ENCODE data around the gene UPK2. TPM values are rescaled to one million over a fixed set of nuclear protein-coding genes. Genes with fewer than 3 reads are reported as not detected.
"Not testable (repeated sequence)": the region's sequence is repeated elsewhere in the genome, so short reads cannot be mapped to it uniquely, and the experiment has no call there.

The UPK2 gene
- polyA plus RNA-seq, 3 donors: 0.14 to 0.16 TPM; not detected in 1

GRCh38 chr11:118969508-118969907 is 13.4 kb downstream of the UPK2 start:
- WGBS, 3 donors: 93 to 96% (median 94%) methylated on average over 2 of the region's 2 CpGs
- not testable (repeated sequence) for H3K27ac ChIP-seq (ENCODE audit: low read depth, low read length)

- 35 to 45% (median 43%) methylated on average over 33 of the region's 33 CpGs for WGBS, 3 donors
- no peak within 1 kb of the TSS for H3K27ac ChIP-seq (ENCODE audit: low read depth, low read length)
Measured at GRCh38 chr11:118971646-118972045, 15.5 kb downstream of the UPK2 start, which contains the start of gene FOXR1. FOXR1 (plus strand) TSS chr11:118971761; CDS start chr11:118971932, 171 bp downstream.

DNA sequence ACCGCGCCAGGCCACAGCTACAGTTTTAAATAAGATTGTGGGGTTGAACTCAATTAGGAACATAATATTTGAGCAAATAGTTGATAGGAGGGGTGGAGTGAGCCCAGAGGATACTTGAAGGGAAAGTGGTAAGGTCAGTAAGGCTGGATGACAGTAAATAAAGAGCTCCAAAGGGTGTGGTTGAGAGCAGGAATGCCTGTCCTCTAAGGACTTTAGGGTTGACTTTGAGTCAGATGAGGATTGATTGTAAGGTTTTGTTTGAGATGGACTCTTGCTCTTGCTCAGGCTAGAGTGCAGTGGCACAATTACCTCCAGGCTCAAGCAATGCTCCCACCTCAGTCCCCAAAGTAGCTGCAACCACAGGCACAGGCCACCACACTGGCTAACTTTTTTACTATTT is 17.9 kb downstream of the UPK2 start:
- WGBS, 3 donors: 60 to 100% (median 99%) methylated on average over 2 of the region's 2 CpGs
- no peak overlapping the region for H3K27ac ChIP-seq (ENCODE audit: low read depth, low read length)

- no peak overlapping the region for H3K27ac ChIP-seq (ENCODE audit: low read depth, low read length)
Measured at GRCh38 chr11:118975771-118976709, 19.9 kb downstream of the UPK2 start.

GRCh38 chr11:118979434-118979833 is 23.3 kb downstream of the UPK2 start:
- 45 to 59% (median 57%) methylated on average over 9 of the region's 9 CpGs for WGBS, 3 donors

More at GRCh38 chr11:118975771-118976709, 19.9 kb downstream of the UPK2 start:
- WGBS, 3 donors: 81 to 82% (median 82%) methylated on average over 15 of the region's 15 CpGs

DNA sequence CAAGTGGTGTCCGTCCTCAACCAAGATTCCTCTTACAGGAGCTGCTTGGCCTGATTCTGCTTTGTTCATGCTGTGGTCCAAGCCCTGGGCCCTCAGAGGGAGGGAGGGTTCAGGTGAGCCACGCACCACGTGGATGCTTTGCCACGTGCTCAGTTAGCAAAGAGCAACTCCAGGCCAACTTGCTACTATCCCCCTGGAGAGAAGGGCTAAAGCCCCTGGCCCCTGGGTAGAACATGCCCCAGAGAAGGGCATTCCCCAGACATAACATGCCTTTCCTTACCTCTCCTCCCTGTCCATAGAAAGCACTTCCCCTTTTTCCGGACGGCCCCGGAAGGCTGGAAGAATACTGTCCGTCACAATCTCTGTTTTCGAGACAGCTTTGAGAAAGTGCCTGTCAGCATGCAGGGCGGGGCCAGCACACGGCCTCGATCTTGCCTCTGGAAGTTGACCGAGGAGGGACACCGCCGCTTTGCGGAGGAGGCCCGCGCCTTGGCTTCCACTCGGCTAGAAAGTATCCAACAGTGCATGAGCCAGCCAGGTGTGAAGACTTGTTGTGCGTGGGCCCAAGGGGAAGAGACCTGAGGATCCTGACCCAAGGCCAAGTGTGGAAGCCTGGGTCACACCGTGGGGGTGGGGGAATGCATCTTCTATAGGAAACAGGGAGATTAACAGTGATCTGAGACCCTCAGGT is 24.2 kb downstream of the UPK2 start:
- no peak overlapping the region for H3K27ac ChIP-seq (ENCODE audit: low read depth, low read length)
- 20 to 34% (median 27%) methylated on average over 21 of the region's 21 CpGs for WGBS, 3 donors

More at GRCh38 chr11:118979434-118979833, 23.3 kb downstream of the UPK2 start:
- no peak overlapping the region for H3K27ac ChIP-seq (ENCODE audit: low read depth, low read length)

GRCh38 chr11:118984337-118984736 is 28.2 kb downstream of the UPK2 start:
- WGBS, 3 donors: 70 to 79% (median 76%) methylated on average over 8 of the region's 8 CpGs
- not testable (repeated sequence) for H3K27ac ChIP-seq (ENCODE audit: low read depth, low read length)

DNA sequence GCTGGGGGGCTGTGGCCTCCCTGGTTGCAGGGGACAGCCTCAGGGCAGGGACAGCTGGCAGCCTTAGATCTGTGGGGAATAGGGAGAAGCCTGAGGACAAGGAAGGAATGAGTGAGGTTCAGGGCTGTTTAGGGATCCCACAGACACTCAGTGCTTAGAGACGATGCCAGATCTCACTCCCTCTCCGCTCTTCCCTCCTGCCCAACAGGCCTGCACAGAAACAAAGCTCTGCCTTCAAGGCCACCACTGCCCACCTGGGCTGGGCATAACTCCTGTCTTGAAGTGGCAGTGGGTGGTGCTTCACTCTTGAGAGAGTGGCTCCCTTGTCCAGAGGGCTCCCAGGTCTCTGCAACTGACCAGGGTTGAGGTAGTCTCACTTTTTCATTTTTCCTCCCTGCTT is 28.7 kb downstream of the UPK2 start:
- WGBS, 3 donors: 64 to 82% (median 74%) methylated on average over 2 of the region's 2 CpGs
- no peak overlapping the region for H3K27ac ChIP-seq (ENCODE audit: low read depth, low read length)

DNA sequence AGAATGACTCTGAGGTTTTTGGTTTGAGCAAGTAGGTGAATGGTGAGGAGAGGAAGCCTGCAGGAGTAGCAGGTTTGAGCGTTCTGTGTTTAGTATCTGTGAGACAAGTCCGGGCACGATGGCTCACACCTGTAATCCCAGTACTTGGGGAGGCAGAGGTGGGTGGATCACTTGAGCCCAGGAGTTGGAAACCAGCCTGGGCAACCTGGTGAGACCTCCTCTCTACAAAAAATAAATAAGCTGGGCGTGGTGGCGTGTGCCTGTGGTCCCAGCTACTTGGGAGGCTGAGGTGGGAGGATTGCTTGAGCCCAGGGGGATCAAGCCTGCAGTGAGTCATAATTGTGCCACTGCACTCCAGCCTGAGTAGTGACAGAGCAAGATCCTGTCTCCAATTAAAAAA is 32.2 kb downstream of the UPK2 start:
- 92% methylated on average over 5 of the region's 5 CpGs for WGBS, 3 donors
- no peak overlapping the region for H3K27ac ChIP-seq (ENCODE audit: low read depth, low read length)

- WGBS, 3 donors: 95 to 96% (median 95%) methylated on average over 31 to 44 of the region's 44 CpGs
Measured at GRCh38 chr11:118991486-118992038, 35.5 kb downstream of the UPK2 start.

DNA sequence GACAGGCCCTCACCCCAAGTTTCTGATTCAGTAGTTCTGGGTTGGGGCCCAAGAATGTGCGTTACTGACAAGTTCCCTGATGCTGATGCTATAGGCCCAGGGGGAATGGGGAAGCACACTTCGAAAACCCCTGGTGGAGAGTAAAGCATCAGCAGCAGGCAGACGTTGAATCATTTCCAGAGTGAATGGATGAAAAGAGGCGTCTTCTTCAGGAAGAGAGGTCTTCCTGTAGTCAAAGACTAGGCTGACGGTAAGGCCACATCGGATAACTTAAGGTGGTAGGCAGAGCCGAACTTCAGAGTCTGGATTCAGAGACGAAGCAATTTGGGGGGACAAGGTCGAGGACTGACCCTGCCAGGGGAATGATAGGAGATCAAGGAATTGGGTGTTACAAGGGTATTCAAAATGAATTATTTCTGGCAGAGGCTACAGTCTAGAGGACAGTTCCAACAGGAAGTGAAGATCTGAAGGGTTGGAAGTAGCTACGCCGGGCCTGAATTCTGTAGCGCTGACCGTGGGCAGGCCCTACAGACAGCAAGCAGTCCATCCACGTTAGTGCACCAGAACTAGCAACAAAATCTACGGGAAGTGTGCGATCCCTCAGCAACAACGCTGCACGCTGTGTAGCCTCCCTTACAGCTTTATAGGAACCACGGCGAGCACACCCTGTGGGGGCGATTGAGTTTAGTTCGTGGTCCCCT is 41.0 kb downstream of the UPK2 start:
- H3K27ac ChIP-seq (ENCODE audit: low read depth, low read length): no peak overlapping the region
- 9 to 29% (median 11%) methylated on average over 22 of the region's 22 CpGs for WGBS, 3 donors

More at GRCh38 chr11:118991486-118992038, 35.5 kb downstream of the UPK2 start:
- not testable (repeated sequence) for H3K27ac ChIP-seq (ENCODE audit: low read depth, low read length)

- H3K27ac ChIP-seq (ENCODE audit: low read depth, low read length): no peak within 1 kb of the TSS
- WGBS, 3 donors: 0% methylated on average over 46 to 54 of the region's 54 CpGs
Measured at GRCh38 chr11:118997627-118998387, 41.7 kb downstream of the UPK2 start, which contains the start of gene CENATAC. CENATAC (plus strand) TSS chr11:118998138; CDS start chr11:118998198, 60 bp downstream.

DNA sequence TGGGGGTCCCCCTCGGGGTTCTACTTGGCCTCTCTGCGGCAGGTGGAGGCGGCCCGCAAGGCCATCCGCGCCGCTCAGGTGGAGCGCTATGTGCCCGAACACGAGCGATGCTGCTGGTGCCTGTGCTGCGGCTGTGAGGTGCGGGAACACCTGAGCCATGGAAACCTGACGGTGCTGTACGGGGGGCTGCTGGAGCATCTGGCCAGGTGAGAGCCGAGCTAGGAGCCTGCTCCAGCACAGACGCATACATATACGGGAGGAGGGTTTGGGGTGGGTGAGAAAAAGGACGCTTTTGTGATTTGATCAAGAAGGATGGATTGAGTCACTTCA is 42.3 kb downstream of the UPK2 start:
- 1 to 6% (median 3%) methylated on average over 19 of the region's 19 CpGs for WGBS, 3 donors

DNA sequence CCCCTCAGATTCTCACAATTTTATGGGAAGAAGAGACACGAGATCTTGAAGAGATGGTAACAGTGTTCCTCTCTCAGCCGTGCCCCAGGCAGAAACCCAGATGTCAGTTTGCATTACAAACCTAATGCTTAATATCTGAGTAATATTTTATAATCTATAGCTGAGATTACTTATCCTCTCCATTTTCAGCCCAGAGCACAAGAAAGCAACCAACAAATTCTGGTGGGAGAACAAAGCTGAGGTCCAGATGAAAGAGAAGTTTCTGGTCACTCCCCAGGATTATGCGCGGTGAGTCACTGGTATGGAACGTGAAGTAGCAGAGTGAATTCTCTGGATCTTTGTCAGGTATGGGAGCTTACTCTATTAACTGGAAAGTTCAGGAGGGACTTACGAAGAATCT is 42.7 kb downstream of the UPK2 start:
- 55 to 64% (median 56%) methylated on average over 6 of the region's 6 CpGs for WGBS, 3 donors
- no peak overlapping the region for H3K27ac ChIP-seq (ENCODE audit: low read depth, low read length)

More for the DNA sequence above, 42.3 kb downstream of the UPK2 start:
- H3K27ac ChIP-seq (ENCODE audit: low read depth, low read length): no peak overlapping the region

GRCh38 chr11:119000906-119001305 is 44.8 kb downstream of the UPK2 start:
- 64 to 79% (median 77%) methylated on average over 1 of the region's 1 CpG for WGBS, 3 donors
- H3K27ac ChIP-seq (ENCODE audit: low read depth, low read length): no peak overlapping the region

DNA sequence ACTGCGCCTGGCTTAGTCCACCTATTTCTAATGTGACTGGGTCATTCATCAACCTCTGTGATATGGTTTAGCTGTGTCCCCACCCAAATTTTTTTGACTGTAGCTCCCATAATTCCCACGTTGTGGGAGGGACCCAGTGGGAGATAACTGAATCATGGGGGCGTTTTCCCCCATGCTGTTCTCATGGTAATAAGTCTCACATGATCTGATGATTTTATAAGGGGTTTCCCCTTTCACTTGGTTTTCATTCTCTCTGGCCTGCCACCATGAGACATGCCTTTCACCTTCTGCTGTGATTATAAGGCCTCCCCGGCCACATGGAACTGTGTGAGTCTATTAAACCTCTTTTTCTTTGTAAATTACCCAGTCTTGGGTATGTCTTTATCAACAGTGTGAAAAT is 50.6 kb downstream of the UPK2 start:
- no peak overlapping the region for H3K27ac ChIP-seq (ENCODE audit: low read depth, low read length)
- 84 to 91% (median 89%) methylated on average over 4 of the region's 4 CpGs for WGBS, 3 donors
